Hematopoietic multipotent progenitor cell (in vitro differentiated cells): Measurements from ENCODE around the gene CDYL. TPM values are rescaled to one million over a fixed set of nuclear protein-coding genes. Genes with fewer than 3 reads are reported as not detected.
"Not testable (repeated sequence)": the region's sequence is repeated elsewhere in the genome, so short reads cannot be mapped to it uniquely, and the experiment has no call there.

ENCODE experiments used
- DNase-seq, 3 donors: peaks; one replicate each; pipeline ENCODE4 v3.0.0-alpha.2; 2011 to 2015; ENCODE audit warnings: low read depth in 2 of 3, low spot score in 2 of 3
- total RNA-seq: library from RNA; depleted of rRNA; stranded (reverse); fragments of >200 nt; gene quantifications from one replicate; pipeline ENCODE4 v1.2.3, GENCODE V29; 2012

The CDYL gene
- total RNA-seq, 1 donor: 53.1 TPM

- no peak for DNase-seq
These were observed 52.9 kb downstream of the CDYL start for GRCh38 chr6:4829089-4829488.

- DNase-seq: not testable (repeated sequence)
These were observed 59.3 kb downstream of the CDYL start for GRCh38 chr6:4835540-4835939.

GRCh38 chr6:4840169-4840568 is 64.0 kb downstream of the CDYL start:
- no peak for DNase-seq

- no peak for DNase-seq
These were observed 67.9 kb downstream of the CDYL start for GRCh38 chr6:4844108-4844507.

- DNase-seq: no peak
These were observed 70.2 kb downstream of the CDYL start for GRCh38 chr6:4846387-4846786.

- DNase-seq: peak in 2 of 3 donors; percentile 19 to 45
These were observed 72.3 kb downstream of the CDYL start for GRCh38 chr6:4848382-4849068.

GRCh38 chr6:4849226-4850022 is 73.2 kb downstream of the CDYL start:
- no peak for DNase-seq

GRCh38 chr6:4851035-4851434 is 74.8 kb downstream of the CDYL start:
- DNase-seq: no peak

GRCh38 chr6:4852186-4852585 is 76.0 kb downstream of the CDYL start:
- not testable (repeated sequence) for DNase-seq

GRCh38 chr6:4852938-4853337 is 76.7 kb downstream of the CDYL start:
- no peak for DNase-seq

- DNase-seq: no peak
These were observed 77.1 kb downstream of the CDYL start for GRCh38 chr6:4853349-4853748.

GRCh38 chr6:4853782-4854511 is 77.7 kb downstream of the CDYL start:
- DNase-seq: no peak

- peak in 1 of 3 donors; percentile 21 for DNase-seq
These were observed 80.6 kb downstream of the CDYL start for GRCh38 chr6:4856785-4857184.

GRCh38 chr6:4858194-4859015 is 82.2 kb downstream of the CDYL start:
- DNase-seq: no peak

GRCh38 chr6:4860387-4860786 is 84.2 kb downstream of the CDYL start:
- DNase-seq: no peak

- DNase-seq: no peak
These were observed 85.4 kb downstream of the CDYL start for GRCh38 chr6:4861564-4861963.

- DNase-seq: no peak
These were observed 88.3 kb downstream of the CDYL start for GRCh38 chr6:4864519-4864918.

- DNase-seq: not testable (repeated sequence)
These were observed 88.8 kb downstream of the CDYL start for GRCh38 chr6:4865006-4865405.

GRCh38 chr6:4870821-4871494 is 94.8 kb downstream of the CDYL start:
- no peak for DNase-seq

- no peak for DNase-seq
These were observed 95.6 kb downstream of the CDYL start for GRCh38 chr6:4871825-4872224.
